Esophagus squamous epithelium (tissue), 5 donors: ENCODE data around the gene CLEC4G. TPM values are rescaled to one million over a fixed set of nuclear protein-coding genes. Genes with fewer than 3 reads are reported as not detected.
"Not testable (repeated sequence)": the region's sequence is repeated elsewhere in the genome, so short reads cannot be mapped to it uniquely, and the experiment has no call there.

Experiments
- DNase-seq: peaks from one replicate; lab custom pipeline; 2025; lab: John Stamatoyannopoulos, UW
- H3K27ac ChIP-seq, 4 donors: fragments of 200-600 bp; sonication (generic); one replicate each; pipeline ENCODE4 v1.5.1; 2016 to 2019; ENCODE audit warnings: mild to moderate bottlenecking in 1 of 4
- H3K27me3 ChIP-seq, 4 donors: fragments of 200-600 bp; sonication (generic); 1 replicate in 3 of 4; 2 replicates in 1 of 4; pipeline versions ENCODE4 v1.5.1 to v1.6.0; 2017 to 2021; ENCODE audit warnings: antibody characterized with exemption in 1 of 4
- H3K36me3 ChIP-seq, 3 donors: fragments of 200-600 bp; sonication (generic); one replicate each; pipeline ENCODE4 v1.5.1; 2016 to 2019
- H3K4me1 ChIP-seq, 3 donors: fragments of 200-600 bp; sonication (generic); one replicate each; pipeline ENCODE4 v1.5.1; 2017 to 2019
- H3K4me3 ChIP-seq, 4 donors: fragments of 200-600 bp; sonication (generic); 1 replicate in 3 of 4; 2 replicates in 1 of 4; pipeline ENCODE4 v1.5.1; 2016 to 2019; ENCODE audit warnings: mild to moderate bottlenecking in 2 of 4, moderate library complexity in 1 of 4
- H3K9me3 ChIP-seq, 3 donors: fragments of 200-600 bp; sonication (generic); one replicate each; pipeline ENCODE4 v1.5.1; 2016 to 2019
- CTCF ChIP-seq, 6 experiments: fragments of 450-650 bp in 4 of 6; fragments of 200-600 bp in 2 of 6; sonication (generic) in 2 of 6; IDR thresholded peaks; one replicate each; pipeline ENCODE4 v1.5.1; 2016 to 2019; ENCODE audit warnings: antibody characterized with exemption in 6 of 6, mild to moderate bottlenecking in 4 of 6, moderate library complexity in 4 of 6
- POLR2A ChIP-seq, 4 donors: fragments of 450-650 bp; IDR thresholded peaks; one replicate each; pipeline ENCODE4 v1.6.1; 2017; ENCODE audit warnings: antibody characterized with exemption in 4 of 4, mild to moderate bottlenecking in 4 of 4, moderate library complexity in 3 of 4
- WGBS, 2 donors: methylation state at CpG; one replicate each; pipeline ENCODE4 v1.1.5; 2018; 5-methylcytosine and 5-hydroxymethylcytosine counted together
- intact Hi-C: fragments of 100-400 bp; cut with DNase I; formaldehyde crosslinking; loops from one replicate; pipeline ENCODE4 v1.15.0; 2022
- total RNA-seq, 4 donors: library from RNA; depleted of rRNA; stranded (reverse); fragments of >200 nt; gene quantifications; one replicate each; pipeline ENCODE4 v1.1.0, GENCODE V29; 2016
- donor health status: DM: yes; HTN: yes; CAD: no.

The CLEC4G gene
- total RNA-seq, 4 donors from 2014 or later, result 0.18 to 3.2 (median 1.1) TPM; not detected in 1

GRCh38 chr19:7748171-7748570 lies 16.3 kb upstream of the CLEC4G start:
- no peak overlapping the region for H3K27ac ChIP-seq
- WGBS, 2 donors, result 63 to 65% methylated on average over 2 of the region's 2 CpGs
- no peaks in the 10 kb centered on the region for H3K4me1 ChIP-seq
- TF ChIP-seq POLR2A (IDR thresholded peaks at IDR 0.05), result no peak
- TF ChIP-seq CTCF (IDR thresholded peaks at IDR 0.05), result no peak
- no peaks in the 10 kb centered on the region for H3K36me3 ChIP-seq
- no peak for DNase-seq
- intact Hi-C loops, result no loop called here
- peaks cover 0 to 72% (median 0%) of the 10 kb centered on the region in 4 donors for H3K27me3 ChIP-seq
- H3K4me3 ChIP-seq, result no peak overlapping the region
- H3K9me3 ChIP-seq, result no peaks in the 10 kb centered on the region

- H3K4me3 ChIP-seq, result peak within 1 kb of the TSS in 1 of 4 donors; percentile 18
- H3K4me1 ChIP-seq, result no peaks in the 10 kb centered on the region
- no peak for DNase-seq
- H3K9me3 ChIP-seq, result no peaks in the 10 kb centered on the region
- H3K36me3 ChIP-seq, result no peaks in the 10 kb centered on the region
- H3K27ac ChIP-seq, result peak within 1 kb of the TSS in 1 of 4 donors; percentile 17
- WGBS, 2 donors, result 50 to 56% methylated on average over 6 to 7 of the region's 7 CpGs
- intact Hi-C loops, result no loop called here
- no peak for TF ChIP-seq POLR2A (IDR thresholded peaks at IDR 0.05)
- no peak for TF ChIP-seq CTCF (IDR thresholded peaks at IDR 0.05)
- H3K27me3 ChIP-seq, result peaks cover 0 to 75% (median 0%) of the 10 kb centered on the region in 4 donors
Measured at GRCh38 chr19:7746903-7747884, 15.3 kb upstream of the CLEC4G start, which contains the start of gene CD209. Gene CD209 (minus strand): TSS chr19:7747534. CDS start chr19:7747511, 23 bp downstream.

- peak overlapping the region in 1 of 4 donors; percentile 18 for H3K4me3 ChIP-seq
- H3K4me1 ChIP-seq, H3K9me3 ChIP-seq, intact Hi-C loops, DNase-seq, H3K36me3 ChIP-seq: not testable (repeated sequence)
- H3K27me3 ChIP-seq, result peaks cover 0 to 74% (median 0%) of the 10 kb centered on the region in 4 donors
- 100% methylated on average over 1 of the region's 4 CpGs; no CpG with 5 or more reads in 1 of the 2 donors for WGBS, 2 donors
- peak overlapping the region in 1 of 4 donors; percentile 17 for H3K27ac ChIP-seq
Measured at GRCh38 chr19:7746306-7746705, 14.4 kb upstream of the CLEC4G start.

- DNase-seq, result no peak
- Histone ChIP-seq H3K27ac (no peak overlapping the region), H3K4me3 (no peak overlapping the region), H3K36me3 (no peaks in the 10 kb centered on the region), H3K4me1 (no peaks in the 10 kb centered on the region), H3K27me3 (peaks cover 0 to 75% (median 0%) of the 10 kb centered on the region in 4 donors), H3K9me3 (no peaks in the 10 kb centered on the region)
- intact Hi-C loops, result no loop called here
- 60 to 74% methylated on average over 6 to 7 of the region's 12 CpGs for WGBS, 2 donors
- TF ChIP-seq POLR2A (IDR thresholded peaks at IDR 0.05) (no peak), CTCF (IDR thresholded peaks at IDR 0.05) (no peak)
Measured at GRCh38 chr19:7744871-7745650, 13.2 kb upstream of the CLEC4G start.

GRCh38 chr19:7744199-7744786 lies 12.4 kb upstream of the CLEC4G start:
- no peak for DNase-seq
- Histone ChIP-seq H3K27me3 (peaks cover 0 to 74% (median 0%) of the 10 kb centered on the region in 4 donors), H3K4me1 (no peaks in the 10 kb centered on the region), H3K9me3 (no peaks in the 10 kb centered on the region), H3K27ac (no peak overlapping the region), H3K4me3 (no peak overlapping the region), H3K36me3 (no peaks in the 10 kb centered on the region)
- intact Hi-C loops, result no loop called here
- no peak for TF ChIP-seq POLR2A (IDR thresholded peaks at IDR 0.05)
- 40 to 46% methylated on average over 5 of the region's 5 CpGs for WGBS, 2 donors
